ENCODE results near the gene ATP6V1B1.

ATP6V1B1 gene

GRCh38 chr2:70930371-70931329, 5.0 kb upstream of the ATP6V1B1 start:
- DNase-seq: no peak

GRCh38 chr2:70931376-70932000, 4.2 kb upstream of the ATP6V1B1 start:
- no peak for DNase-seq

GRCh38 chr2:70932631-70933230, 3.0 kb upstream of the ATP6V1B1 start:
- DNase-seq: no peak

GRCh38 chr2:70934981-70935380, 719 bp upstream of the ATP6V1B1 start:
- DNase-seq: no peak

DNA sequence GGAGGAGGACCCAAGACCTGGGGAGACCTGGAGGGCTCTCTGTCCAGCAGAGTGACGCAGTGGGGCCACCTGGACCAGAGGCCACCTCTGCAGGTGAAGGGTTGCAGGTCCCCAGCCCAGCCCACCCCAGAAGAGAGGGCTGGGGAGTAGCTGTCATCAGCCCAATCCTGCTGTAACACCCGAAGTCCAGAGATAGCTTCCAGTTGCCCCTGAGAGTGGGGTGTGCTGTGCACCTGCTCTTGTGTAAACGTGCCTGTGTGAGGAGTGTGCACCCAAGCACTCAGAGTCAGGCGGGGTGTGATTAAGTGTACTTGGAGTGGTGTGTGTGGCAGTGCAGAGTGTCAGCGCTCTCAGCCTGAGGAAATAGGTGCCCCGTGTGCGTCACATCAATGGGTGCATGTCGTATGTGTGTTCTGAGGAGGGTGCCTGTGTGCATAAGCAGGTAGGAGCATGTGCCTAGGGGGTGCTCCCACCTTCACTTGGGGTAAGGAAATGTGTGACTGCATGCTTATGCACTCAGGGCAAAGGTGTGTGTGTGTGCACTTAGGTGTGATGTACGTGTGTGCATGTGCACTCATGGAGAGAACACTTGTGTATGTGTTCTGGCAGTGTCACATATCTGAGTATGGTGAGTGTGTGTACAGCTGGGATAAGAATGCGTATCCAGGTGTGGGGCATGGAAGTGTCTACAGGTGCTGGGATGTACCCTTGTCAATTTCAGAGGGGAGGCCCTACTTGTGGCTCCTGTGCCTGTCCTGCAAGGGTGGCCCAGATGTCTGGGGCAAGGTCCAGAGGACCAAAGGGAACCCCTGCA, 672 bp downstream of the ATP6V1B1 start:
- DNase-seq: no peak

DNA sequence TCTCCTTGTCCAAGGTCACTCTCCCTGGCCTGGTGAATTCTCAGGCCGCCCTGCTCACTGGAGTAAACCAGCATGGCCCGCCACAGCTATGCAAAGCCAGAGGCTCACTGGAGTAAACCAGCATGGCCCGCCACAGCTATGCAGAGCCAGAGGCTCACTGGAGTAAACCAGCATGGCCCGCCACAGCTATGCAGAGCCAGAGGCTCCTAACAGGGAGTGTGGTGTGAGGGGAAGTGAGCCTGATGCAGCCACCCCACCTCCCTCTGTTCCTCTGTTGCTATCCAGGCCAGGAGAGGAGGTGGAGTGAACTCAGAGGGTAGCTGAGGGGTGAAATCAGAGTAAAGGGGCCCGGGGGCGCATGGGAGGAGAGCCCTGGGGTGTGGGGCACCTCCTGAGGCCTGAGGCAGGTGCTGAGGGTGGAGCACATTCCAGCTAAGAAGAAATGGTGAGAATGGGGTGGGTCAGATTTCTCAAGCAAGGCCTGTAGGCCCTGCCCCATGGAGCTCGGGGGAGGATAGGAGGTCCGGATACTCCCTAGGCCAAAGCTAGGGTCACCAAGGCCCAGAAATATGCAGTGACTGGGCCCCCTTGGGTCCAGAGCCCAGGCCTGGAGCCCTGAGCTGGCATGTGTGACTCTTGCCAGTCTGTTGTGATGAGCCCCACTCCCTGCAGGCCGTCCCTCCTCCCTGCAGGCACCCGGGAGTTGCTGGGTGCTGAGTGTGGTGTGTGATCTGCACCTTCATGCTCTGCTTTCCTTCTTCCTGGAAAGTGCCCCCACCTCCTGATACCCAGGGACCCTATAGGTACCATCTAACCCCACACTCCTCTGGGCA, 1.5 kb downstream of the ATP6V1B1 start:
- DNase-seq: no peak

DNA sequence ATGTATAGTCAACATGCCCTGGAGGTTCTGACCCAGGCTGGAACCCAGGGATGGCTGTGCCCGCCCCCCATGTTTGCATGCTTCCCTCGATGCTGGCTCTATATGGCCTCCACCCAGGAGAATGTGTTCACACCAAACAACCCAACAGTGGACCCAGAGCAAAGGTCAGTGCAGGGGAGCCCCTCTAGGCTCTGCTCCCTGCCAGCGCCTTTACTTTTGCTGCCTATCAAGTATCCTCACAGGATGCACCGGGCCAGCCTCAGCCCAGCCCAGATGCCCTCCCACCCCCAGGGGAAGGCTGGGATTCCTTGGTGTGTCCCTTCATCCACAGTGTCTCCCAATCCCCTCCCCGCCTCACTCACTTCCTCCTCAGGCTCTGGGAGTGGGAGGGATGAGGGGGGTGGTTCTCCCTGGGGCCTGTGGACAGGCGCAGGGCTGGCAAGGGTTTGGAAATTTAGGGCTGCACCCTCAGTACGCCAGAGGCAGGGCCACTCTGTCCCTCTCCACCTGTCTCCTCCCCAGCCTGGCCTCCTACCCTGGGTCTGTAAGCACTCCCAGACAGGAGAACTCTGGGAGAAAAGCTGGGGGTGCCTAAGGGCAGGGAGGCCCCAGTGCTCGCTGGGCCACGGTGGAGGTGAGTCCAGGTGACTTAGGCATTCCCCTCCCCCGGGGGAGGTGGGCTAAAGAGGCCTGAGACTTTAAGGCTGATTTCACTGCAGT, 2.3 kb downstream of the ATP6V1B1 start:
- no peak for DNase-seq

GRCh38 chr2:70938586-70938950, 2.9 kb downstream of the ATP6V1B1 start:
- no peak for DNase-seq

DNA sequence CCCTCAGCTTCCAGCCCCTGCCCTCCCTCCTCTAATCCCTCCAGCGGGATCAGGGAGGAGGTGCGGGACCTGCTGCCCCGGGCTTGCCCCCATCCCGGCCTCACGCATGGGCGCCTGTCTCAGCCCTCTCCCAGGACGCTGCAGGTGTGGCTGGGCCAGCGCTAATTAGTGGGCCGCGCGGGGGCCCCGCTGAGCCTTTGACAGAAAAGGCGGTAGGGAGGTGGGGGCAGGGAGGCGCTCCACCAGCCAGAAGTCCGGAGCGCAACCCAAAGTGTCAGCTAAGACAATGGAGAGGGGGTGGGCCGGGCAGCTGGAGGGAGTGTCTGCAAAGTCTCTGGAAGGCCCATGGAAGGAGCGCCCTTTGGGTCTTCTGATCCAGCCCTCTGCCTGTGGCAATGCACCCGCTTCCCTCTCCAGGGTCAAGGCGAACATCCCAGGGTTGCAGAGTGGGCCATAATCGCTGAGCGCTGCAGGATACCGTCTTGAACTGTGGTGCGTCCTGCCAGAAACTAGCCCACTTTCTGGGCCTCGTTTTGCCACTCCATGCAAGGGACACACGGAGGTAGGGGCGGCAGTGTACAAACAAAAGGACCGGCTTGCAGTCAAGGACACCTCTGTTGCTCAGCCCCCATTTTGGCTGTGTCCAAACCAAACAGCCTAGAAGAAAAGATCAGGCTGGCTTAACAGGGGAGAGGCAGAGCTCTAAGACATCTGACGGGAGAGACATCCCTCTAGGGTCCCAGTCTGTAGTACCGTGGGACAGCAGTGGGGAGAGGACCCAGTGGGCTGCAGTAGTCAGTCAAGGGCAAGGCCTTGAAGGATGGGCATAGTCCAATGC, 3.5 kb downstream of the ATP6V1B1 start:
- DNase-seq: no peak

DNA sequence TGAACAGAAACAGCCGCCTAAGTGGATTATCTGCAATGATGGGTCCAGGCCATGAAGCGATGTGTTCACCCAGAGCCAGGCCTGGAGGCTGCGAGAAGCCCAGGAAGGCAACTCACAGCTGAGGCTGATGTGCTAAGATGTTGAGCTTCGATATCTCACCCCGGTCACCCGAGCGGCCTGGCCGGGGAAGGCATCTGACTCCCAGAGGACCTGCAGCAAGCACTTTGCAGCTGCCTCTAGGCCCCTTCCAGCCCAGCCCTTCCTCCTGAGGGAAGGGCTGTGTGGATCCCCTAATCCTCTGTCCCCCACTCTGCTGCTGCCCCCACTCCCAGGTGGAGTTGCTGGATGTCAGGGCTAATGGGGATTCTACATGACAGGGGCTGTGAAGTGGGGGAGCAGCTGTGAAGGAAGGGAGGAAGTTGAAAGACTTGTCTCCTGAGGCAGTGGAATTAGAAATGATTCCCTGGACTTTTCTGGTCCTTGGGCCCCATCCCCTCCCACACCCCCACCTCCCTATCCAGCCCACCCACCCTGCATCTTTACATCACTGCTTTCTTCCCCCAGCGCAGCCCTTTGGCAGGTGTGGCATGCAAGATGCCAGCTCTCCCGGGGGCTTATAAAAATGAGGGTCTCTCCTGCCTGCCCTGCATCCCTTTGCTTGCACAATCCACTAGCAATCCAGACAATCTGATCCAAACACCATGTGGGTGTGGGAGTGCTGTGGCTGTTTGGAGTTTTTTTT, 4.3 kb downstream of the ATP6V1B1 start:
- DNase-seq: no peak

- no peak for DNase-seq
Measured at GRCh38 chr2:70941186-70941585, 5.5 kb downstream of the ATP6V1B1 start.

- no peak for DNase-seq
Measured at GRCh38 chr2:70941701-70942100, 6.0 kb downstream of the ATP6V1B1 start.

DNA sequence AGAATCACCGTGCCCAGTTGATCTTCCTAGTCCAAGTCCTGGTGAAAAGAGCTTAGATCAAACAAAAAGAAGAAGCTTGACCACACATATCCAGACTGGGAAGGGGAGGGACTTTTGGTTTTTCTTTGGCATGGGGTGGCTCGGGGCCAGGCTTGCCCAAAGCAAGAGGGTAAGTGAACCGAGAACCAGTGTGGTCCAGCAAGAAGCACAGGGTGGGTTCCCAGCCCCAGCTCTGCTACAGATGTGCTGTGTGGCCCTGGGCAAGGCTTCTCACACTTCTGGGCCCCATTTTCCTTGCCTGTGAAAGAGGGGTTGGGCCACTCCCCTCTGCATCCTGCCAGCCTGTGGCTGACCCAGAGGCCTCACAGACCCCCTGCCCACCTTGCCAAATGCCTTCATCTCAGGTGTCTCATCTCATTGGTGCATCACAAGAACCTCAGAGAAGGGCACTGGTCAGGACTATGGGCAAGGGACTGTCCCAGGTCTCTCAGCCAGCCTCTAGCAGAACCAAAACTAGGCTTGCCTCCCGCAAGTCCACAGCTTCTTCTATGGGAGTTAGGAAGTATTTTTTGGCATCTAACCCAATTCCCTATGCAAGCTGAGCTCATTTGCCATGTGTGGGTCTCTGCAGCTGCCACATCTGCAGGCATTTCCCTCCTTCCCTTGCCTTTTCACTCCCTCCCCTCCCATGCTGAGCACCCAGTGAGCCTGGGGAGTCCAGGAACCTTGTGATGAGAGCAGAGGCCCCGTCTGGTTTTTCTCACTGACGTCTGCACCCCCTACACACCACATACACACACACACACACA, 6.9 kb downstream of the ATP6V1B1 start:
- DNase-seq: no peak

GRCh38 chr2:70943205-70943871, 7.6 kb downstream of the ATP6V1B1 start:
- no peak for DNase-seq

DNA sequence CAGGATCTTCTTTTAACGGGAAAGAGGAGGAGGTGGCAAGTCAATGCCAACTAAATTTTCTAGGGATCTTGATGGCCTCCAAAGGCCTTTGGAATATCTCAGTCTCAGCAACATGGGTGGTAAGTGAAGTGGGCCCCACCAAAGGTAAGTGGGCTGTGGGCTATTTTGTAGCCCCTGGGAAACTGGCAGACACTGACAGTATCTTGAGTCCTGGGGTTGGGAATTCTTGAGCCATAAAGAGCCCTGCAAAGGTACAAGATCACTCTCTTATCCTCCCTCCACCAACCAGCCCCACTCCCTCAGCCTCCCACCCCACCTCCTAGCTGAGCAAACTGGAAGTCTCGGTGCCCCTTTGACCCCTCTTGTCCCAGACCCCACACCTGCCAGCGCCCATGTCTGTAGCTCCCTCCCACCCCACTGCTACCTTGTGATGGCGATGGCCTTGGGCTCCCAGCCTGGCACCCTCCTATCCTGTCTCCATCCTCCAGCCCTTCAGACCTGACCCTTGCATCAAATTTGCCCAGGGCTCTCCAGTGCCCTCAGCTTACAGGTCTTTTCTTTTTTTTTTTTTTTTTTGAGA, 8.5 kb downstream of the ATP6V1B1 start:
- no peak for DNase-seq

DNA sequence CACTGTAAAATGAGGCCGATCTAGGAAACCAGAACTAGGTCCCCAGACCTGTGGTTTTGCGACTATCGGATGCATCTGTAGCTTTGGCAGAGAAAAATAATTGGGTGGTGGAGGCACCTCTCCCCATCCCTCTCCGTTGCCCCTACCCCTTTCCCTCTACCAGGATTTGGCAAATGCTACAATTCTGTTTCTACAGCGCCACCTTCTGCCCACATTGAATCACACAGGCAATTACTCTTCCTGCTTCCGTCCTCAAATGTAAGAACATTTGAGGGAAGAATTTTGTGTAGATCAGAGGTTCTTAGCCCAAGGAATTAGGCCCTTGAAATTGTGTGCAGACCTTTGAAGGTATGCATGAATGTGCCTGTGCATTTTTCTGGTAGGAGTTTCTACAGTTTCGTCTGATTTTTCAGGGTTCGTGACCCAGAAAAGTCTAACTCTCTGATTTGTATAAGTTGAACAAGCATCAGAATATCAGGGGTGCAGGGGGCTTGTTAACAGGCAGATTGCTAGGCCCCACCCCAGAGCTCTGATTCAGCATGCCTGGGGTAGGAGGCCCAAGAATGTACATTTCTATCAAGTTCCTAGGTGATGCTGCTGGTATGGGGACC, 11.2 kb downstream of the ATP6V1B1 start:
- DNase-seq: peak; percentile 69

GRCh38 chr2:70947556-70948184, 12.0 kb downstream of the ATP6V1B1 start:
- no peak for DNase-seq

Measured in midbrain (tissue), 1 donor.